ENCODE measurements around the gene MACO1. TPM values are rescaled to one million over a fixed set of nuclear protein-coding genes. Genes with fewer than 3 reads are reported as not detected.

Gene MACO1
- total RNA-seq, 2 experiments from 2014 or later = 24.1 to 24.9 TPM

GRCh38 chr1:25534410-25534788, 103.7 kb downstream of the MACO1 start:
- Histone ChIP-seq H3K4me3 (ENCODE audit: low read length) (no peak overlapping the region), H3K9me3 (ENCODE audit: control insufficient read depth in 1 of 2, insufficient read depth in 1 of 2, low read length in 2 of 2) (no peaks in the 10 kb centered on the region), H3K36me3 (ENCODE audit: insufficient read depth, low read length) (no peaks in the 10 kb centered on the region), H3K27ac (ENCODE audit: low read depth in 1 of 2, low read length in 2 of 2) (no peak overlapping the region), H3K27me3 (ENCODE audit: control insufficient read depth in 1 of 2, insufficient read depth in 2 of 2, low read length in 2 of 2) (no peaks in the 10 kb centered on the region), H3K4me1 (ENCODE audit: insufficient read depth, low read length) (no peaks in the 10 kb centered on the region)
- ChIA-PET POLR2A (no interaction called here), CTCF (interaction anchor here (0.7 kb wide), 1 partner anchor 13 kb away, joined by 3 read pairs; no protein-coding TSS in a partner anchor)
- intact Hi-C loops (cut with DNase I, micrococcal nuclease) = no loop called here
- TF ChIP-seq CTCF (IDR thresholded peaks at IDR 0.05) = no peak
- DNase-seq (no peak), ATAC-seq (ENCODE audit: poor library complexity) (no peak)
- H3K36me3 Mint-ChIP-seq (ENCODE audit: low read depth) = no peaks in the 10 kb centered on the region
- H3K9me3 Mint-ChIP-seq = no peaks in the 10 kb centered on the region
- H3K4me1 Mint-ChIP-seq (ENCODE audit: low read depth) = no peaks in the 10 kb centered on the region
- H3K27ac Mint-ChIP-seq = no peak overlapping the region
- H3K4me3 Mint-ChIP-seq = no peak overlapping the region
- no peaks in the 10 kb centered on the region for H3K27me3 Mint-ChIP-seq

GRCh38 chr1:25536124-25536523, 105.4 kb downstream of the MACO1 start:
- no peaks in the 10 kb centered on the region for H3K36me3 ChIP-seq (ENCODE audit: insufficient read depth, low read length)
- TF ChIP-seq CTCF (IDR thresholded peaks at IDR 0.05) = no peak
- ChIA-PET CTCF (no interaction called here), POLR2A (no interaction called here)
- H3K9me3 Mint-ChIP-seq = no peaks in the 10 kb centered on the region
- H3K27me3 Mint-ChIP-seq = no peaks in the 10 kb centered on the region
- H3K9me3 ChIP-seq (ENCODE audit: control insufficient read depth in 1 of 2, insufficient read depth in 1 of 2, low read length in 2 of 2) = no peaks in the 10 kb centered on the region
- H3K27me3 ChIP-seq (ENCODE audit: control insufficient read depth in 1 of 2, insufficient read depth in 2 of 2, low read length in 2 of 2) = no peaks in the 10 kb centered on the region
- H3K27ac ChIP-seq (ENCODE audit: low read depth in 1 of 2, low read length in 2 of 2) = no peak overlapping the region
- no peaks in the 10 kb centered on the region for H3K4me1 Mint-ChIP-seq (ENCODE audit: low read depth)
- DNase-seq (no peak), ATAC-seq (ENCODE audit: poor library complexity) (no peak)
- H3K27ac Mint-ChIP-seq = no peak overlapping the region
- H3K4me3 ChIP-seq (ENCODE audit: low read length) = no peak overlapping the region
- no peak overlapping the region for H3K4me3 Mint-ChIP-seq
- H3K36me3 Mint-ChIP-seq (ENCODE audit: low read depth) = no peaks in the 10 kb centered on the region
- H3K4me1 ChIP-seq (ENCODE audit: insufficient read depth, low read length) = no peaks in the 10 kb centered on the region
- intact Hi-C loops (cut with DNase I, micrococcal nuclease) = loop anchor here in 1 of 2 experiments (5.0 kb wide), 1 partner anchor 36 kb away; no protein-coding TSS in a partner anchor

DNA sequence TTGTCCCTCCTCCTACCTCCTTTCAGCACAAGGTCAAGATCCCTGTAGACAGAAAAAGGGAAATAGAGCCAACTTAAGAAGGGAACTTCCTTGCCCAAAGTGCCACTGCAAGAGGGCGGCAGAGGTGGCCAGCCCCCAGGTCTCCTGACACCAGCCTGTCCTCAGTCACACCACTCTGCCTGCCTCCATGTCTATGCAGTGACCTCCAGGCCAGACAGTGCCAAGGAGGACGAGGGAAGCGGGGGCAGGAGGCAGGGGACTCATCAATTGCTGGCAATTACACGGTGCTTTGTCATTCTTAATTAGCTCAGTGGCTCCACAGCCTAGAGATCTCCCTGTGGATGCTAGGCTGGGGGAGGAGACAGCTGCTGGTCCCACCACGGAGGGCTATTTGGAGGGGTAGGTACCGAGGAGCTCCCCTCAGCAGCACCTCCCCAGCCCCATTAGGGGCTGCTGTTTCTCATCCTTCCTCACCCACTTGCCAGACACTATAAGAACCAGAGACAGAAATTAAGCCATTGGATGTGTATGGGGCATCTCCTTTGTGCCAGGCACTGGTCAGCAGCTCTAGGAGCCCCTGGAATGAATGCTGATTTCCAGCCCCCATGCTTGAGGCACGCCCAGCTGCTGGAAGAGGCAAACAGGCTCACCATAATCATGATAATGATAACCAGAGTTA, 106.6 kb downstream of the MACO1 start:
- peaks cover 8% of the 10 kb centered on the region for H3K4me1 Mint-ChIP-seq (ENCODE audit: low read depth)

More for the DNA sequence above, 106.6 kb downstream of the MACO1 start:
- Histone ChIP-seq H3K4me3 (ENCODE audit: low read length) (no peak overlapping the region), H3K9me3 (ENCODE audit: control insufficient read depth in 1 of 2, insufficient read depth in 1 of 2, low read length in 2 of 2) (no peaks in the 10 kb centered on the region), H3K4me1 (ENCODE audit: insufficient read depth, low read length) (no peaks in the 10 kb centered on the region), H3K36me3 (ENCODE audit: insufficient read depth, low read length) (no peaks in the 10 kb centered on the region), H3K27ac (ENCODE audit: low read depth in 1 of 2, low read length in 2 of 2) (no peak overlapping the region), H3K27me3 (ENCODE audit: control insufficient read depth in 1 of 2, insufficient read depth in 2 of 2, low read length in 2 of 2) (no peaks in the 10 kb centered on the region)
- POLR2A ChIA-PET = no interaction called here
- no peak for DNase-seq
- CTCF ChIA-PET = interaction anchor here (0.9 kb wide), 1 partner anchor 36 kb away, joined by 6 read pairs; no protein-coding TSS in a partner anchor
- H3K27me3 Mint-ChIP-seq = no peaks in the 10 kb centered on the region
- no peaks in the 10 kb centered on the region for H3K9me3 Mint-ChIP-seq
- H3K36me3 Mint-ChIP-seq (ENCODE audit: low read depth) = no peaks in the 10 kb centered on the region
- no peak overlapping the region for H3K4me3 Mint-ChIP-seq
- TF ChIP-seq CTCF (IDR thresholded peaks at IDR 0.05) = no peak
- no peak for ATAC-seq (ENCODE audit: poor library complexity)
- no peak overlapping the region for H3K27ac Mint-ChIP-seq
- intact Hi-C loops (cut with DNase I, micrococcal nuclease) = loop anchor here in 1 of 2 experiments (5.0 kb wide), 1 partner anchor 35 kb away; no protein-coding TSS in a partner anchor
